Measurements from ENCODE around the gene HMHB1. TPM values are rescaled to one million over a fixed set of nuclear protein-coding genes. Genes with fewer than 3 reads are reported as not detected.

HMHB1 gene
- total RNA-seq, 4 donors from 2014 or later, result not detected

DNA sequence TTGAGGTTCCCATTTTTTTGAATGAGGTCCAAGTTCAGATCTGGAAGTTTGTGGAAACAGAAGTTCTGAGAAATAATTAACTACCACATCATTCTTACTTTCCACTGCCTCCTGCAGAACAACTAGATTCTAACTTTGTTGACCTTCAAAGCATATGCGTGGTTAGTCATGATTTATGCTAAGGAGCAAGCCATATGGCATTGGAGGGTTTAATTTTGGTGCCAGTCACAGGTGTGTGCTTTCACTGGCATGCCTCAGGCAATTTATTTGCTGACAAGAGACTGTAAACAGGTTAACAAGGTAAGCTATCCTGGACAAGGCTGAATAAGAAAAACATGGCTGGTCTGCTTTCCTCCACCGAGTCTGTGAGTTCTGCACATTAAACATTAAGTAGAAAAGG, 31.5 kb downstream of the HMHB1 start:
- Histone ChIP-seq H3K36me3 (no peaks in the 10 kb centered on the region), H3K9me3 (no peaks in the 10 kb centered on the region), H3K27me3 (no peaks in the 10 kb centered on the region), H3K4me1 (no peaks in the 10 kb centered on the region), H3K27ac (replicated peaks in 1 of 4) (no peak overlapping the region), H3K4me3 (no peak overlapping the region)
- intact Hi-C loops (cut with DNase I), result no loop called here
- DNase-seq (ENCODE audit: extremely low spot score), result no peak
- WGBS, result 78% methylated on average over 2 of the region's 2 CpGs
- TF ChIP-seq EP300 (IDR thresholded peaks at IDR 0.05), result no peak
- no peak for TF ChIP-seq POLR2A (IDR thresholded peaks at IDR 0.05; ENCODE audit: low read depth)
- no peak for TF ChIP-seq CTCF (IDR thresholded peaks at IDR 0.05)
- no peak for TF ChIP-seq POLR2AphosphoS5 (IDR thresholded peaks at IDR 0.05)

- H3K27ac ChIP-seq (replicated peaks in 1 of 4), result no peak overlapping the region
- 87% methylated on average over 3 of the region's 3 CpGs for WGBS
- intact Hi-C loops (cut with DNase I), result no loop called here
- H3K27me3 ChIP-seq, result no peaks in the 10 kb centered on the region
- TF ChIP-seq CTCF (IDR thresholded peaks at IDR 0.05) (no peak), EP300 (IDR thresholded peaks at IDR 0.05) (no peak), POLR2A (IDR thresholded peaks at IDR 0.05; ENCODE audit: low read depth) (no peak), POLR2AphosphoS5 (IDR thresholded peaks at IDR 0.05) (no peak)
- DNase-seq (ENCODE audit: extremely low spot score), result no peak
- H3K4me3 ChIP-seq, result no peak overlapping the region
- no peaks in the 10 kb centered on the region for H3K4me1 ChIP-seq
- H3K9me3 ChIP-seq, result peaks cover 0 to 12% (median 0%) of the 10 kb centered on the region in 4 donors
- H3K36me3 ChIP-seq, result no peaks in the 10 kb centered on the region
Measured at GRCh38 chr5:143850050-143850683, 38.2 kb downstream of the HMHB1 start.

GRCh38 chr5:143851383-143851782, 39.4 kb downstream of the HMHB1 start:
- no peaks in the 10 kb centered on the region for H3K36me3 ChIP-seq
- DNase-seq (ENCODE audit: extremely low spot score), result no peak
- H3K27ac ChIP-seq (replicated peaks in 1 of 4), result no peak overlapping the region
- peaks cover 0 to 12% (median 0%) of the 10 kb centered on the region in 4 donors for H3K9me3 ChIP-seq
- TF ChIP-seq EP300 (IDR thresholded peaks at IDR 0.05) (no peak), POLR2A (IDR thresholded peaks at IDR 0.05; ENCODE audit: low read depth) (no peak), POLR2AphosphoS5 (IDR thresholded peaks at IDR 0.05) (no peak), CTCF (IDR thresholded peaks at IDR 0.05) (no peak)
- no peak overlapping the region for H3K4me3 ChIP-seq
- H3K27me3 ChIP-seq, result no peaks in the 10 kb centered on the region
- H3K4me1 ChIP-seq, result no peaks in the 10 kb centered on the region
- intact Hi-C loops (cut with DNase I), result no loop called here

DNA sequence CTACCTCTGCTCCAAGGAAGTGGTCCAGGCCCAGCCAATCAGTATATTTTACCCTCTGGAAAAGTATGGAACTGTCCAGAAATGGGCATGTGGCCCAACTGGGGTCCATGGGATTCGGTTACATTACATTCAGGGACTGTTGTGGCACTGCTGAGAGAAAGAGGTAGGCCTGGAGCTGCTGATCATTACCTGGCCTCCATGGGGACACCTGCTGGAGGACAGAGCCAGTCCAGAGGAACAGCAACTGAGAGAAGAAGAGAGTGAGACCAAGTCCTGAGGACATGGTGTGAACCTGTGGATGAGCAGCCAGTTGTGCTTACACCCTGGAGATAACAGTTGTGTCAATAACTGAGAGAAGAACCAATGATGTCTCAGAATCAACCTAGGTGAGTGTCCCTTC, 48.2 kb downstream of the HMHB1 start:
- no peak for TF ChIP-seq POLR2AphosphoS5 (IDR thresholded peaks at IDR 0.05)
- TF ChIP-seq POLR2A (IDR thresholded peaks at IDR 0.05; ENCODE audit: low read depth), result no peak
- TF ChIP-seq CTCF (IDR thresholded peaks at IDR 0.05), result no peak
- no peak for TF ChIP-seq EP300 (IDR thresholded peaks at IDR 0.05)
- no peak for DNase-seq (ENCODE audit: extremely low spot score)
- Histone ChIP-seq H3K4me1 (peaks cover 0 to 15% (median 5%) of the 10 kb centered on the region in 4 donors), H3K36me3 (no peaks in the 10 kb centered on the region), H3K9me3 (no peaks in the 10 kb centered on the region), H3K27ac (replicated peaks in 1 of 4) (no peak overlapping the region), H3K27me3 (no peaks in the 10 kb centered on the region), H3K4me3 (no peak overlapping the region)
- WGBS, result 100% methylated on average over 1 of the region's 1 CpG
- intact Hi-C loops (cut with DNase I), result no loop called here

- TF ChIP-seq CTCF (IDR thresholded peaks at IDR 0.05) (no peak), POLR2A (IDR thresholded peaks at IDR 0.05; ENCODE audit: low read depth) (no peak), EP300 (IDR thresholded peaks at IDR 0.05) (no peak), POLR2AphosphoS5 (IDR thresholded peaks at IDR 0.05) (no peak)
- H3K9me3 ChIP-seq, result no peaks in the 10 kb centered on the region
- intact Hi-C loops (cut with DNase I), result no loop called here
- H3K27ac ChIP-seq (replicated peaks in 1 of 4), result no peak overlapping the region
- no peaks in the 10 kb centered on the region for H3K27me3 ChIP-seq
- peaks cover 0 to 15% (median 5%) of the 10 kb centered on the region in 4 donors for H3K4me1 ChIP-seq
- DNase-seq (ENCODE audit: extremely low spot score), result no peak
- no peak overlapping the region for H3K4me3 ChIP-seq
- H3K36me3 ChIP-seq, result no peaks in the 10 kb centered on the region
Measured at GRCh38 chr5:143862271-143862670, 50.3 kb downstream of the HMHB1 start.
